HG02981 (cell line): ENCODE data around the gene ZNF141.
"Not testable (repeated sequence)": the region's sequence is repeated elsewhere in the genome, so short reads cannot be mapped to it uniquely, and the experiment has no call there.

Source experiments
- ATAC-seq: cut with Tn5 transposase; IDR thresholded peaks from one replicate; pipeline ENCODE4 v1.9.1; 2021; ENCODE audit warnings: mild to moderate bottlenecking, moderate library complexity; ENCODE audit not compliant: unreplicated experiment

The ZNF141 gene

DNA sequence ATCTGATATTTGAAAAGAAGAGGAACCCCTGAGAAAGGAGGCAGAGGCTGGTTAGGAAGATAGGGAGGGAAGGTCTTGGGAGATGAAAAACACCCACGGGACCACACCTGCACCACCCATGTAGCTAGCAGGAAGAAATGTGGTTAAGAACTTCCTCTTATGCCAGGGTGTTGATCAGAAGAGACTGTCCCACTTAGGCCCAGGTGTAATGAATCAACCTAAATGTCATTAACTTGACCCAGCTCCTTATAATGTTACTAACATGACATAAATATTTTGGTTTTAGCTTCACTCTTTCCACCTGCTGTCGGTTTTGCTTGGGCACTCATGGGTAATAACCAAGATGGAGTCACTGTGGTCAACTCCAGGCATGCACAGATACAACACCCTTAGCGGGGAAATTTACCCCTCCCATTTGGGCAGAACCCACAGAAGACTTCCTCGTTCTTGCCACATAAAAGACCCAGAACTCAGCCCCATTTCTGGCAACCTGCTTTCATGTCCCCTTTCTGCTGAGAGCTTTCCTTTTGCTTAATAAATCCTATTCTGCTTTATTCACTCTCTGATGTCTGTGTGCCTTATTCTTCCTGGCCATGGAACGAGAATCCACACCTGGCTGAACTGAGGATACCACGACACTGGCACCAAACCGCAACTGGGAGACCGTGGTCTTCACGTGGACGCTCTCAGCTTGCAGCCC lies 46.8 kb downstream of the ZNF141 start:
- ATAC-seq = no peak

DNA sequence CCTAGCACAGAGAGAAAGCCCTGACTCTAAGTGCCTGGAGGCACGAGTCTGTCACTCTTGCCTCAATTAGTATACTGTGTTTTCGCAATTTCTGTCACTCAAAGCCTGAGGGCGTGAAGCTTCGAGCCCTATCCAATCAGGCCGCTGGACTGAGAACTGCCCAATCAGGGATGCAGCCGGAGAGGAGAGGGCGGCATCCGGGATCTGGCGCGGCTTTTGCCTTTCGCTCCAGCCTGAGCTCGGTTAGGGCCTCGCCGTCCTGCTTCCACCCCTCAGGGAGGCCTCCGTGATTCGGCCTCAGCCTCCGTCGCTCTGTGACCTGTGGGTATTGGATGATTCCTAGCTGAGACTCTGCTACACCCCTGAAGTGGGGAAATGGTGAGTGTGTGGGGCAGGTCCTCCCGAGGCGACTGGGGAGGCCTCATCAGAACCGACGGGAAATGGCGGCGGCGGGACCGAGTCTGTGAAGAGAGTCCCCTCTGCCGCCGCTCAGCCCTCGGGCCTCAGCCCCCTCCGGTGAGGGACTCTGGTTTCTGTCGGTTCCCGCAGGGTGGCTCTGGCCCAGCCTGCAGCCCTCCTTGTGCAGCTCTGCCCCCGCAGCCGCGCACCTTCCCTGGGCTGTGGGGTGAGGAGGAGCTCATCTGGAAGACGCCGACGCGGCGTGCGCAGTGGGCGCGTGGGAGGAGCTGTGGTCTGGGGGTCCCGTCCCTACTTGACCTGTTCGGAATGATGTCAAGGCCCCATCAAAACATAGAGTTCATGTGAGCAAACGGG lies 48.5 kb downstream of the ZNF141 start:
- no peak for ATAC-seq

DNA sequence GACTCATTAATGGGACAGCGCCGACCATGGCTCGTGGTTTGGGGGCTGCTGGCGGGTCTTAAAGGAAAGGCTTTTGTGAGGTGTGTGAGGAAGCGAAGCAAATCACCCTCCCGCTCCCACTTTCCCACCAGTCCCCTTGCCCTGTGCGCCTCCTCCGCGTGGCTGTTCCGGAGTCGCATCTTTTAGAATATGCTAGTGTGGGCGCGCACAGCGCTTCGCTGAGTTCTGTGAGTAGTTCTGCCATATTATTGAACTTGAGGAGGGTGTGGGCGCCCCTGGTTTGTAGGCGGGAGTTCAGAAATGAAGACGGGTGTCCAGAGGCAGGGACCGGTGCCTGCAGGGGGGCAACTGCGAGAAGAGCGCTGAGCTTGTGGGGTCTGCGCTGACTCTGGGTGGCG lies 49.1 kb downstream of the ZNF141 start:
- no peak for ATAC-seq

DNA sequence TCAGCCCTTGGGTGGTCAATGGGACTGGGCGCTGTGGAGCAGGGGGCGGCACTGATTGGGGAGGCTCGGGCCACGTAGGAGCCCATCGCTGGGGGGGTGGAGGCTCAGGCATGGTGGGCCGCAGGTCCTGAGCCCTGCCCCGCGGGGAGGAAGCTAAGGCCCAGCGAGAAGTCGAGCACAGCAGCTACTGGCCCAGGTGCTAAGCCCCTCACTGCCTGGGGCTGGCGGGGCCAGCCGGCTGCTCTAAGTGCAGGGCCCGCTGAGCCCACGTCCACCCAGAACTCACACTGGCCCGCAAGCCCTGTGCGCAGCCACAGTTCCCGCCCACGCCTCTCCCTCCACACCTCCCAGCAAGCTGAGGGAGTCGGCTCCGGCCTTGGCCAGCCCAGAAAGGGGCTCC lies 66.4 kb downstream of the ZNF141 start:
- ATAC-seq = no peak

DNA sequence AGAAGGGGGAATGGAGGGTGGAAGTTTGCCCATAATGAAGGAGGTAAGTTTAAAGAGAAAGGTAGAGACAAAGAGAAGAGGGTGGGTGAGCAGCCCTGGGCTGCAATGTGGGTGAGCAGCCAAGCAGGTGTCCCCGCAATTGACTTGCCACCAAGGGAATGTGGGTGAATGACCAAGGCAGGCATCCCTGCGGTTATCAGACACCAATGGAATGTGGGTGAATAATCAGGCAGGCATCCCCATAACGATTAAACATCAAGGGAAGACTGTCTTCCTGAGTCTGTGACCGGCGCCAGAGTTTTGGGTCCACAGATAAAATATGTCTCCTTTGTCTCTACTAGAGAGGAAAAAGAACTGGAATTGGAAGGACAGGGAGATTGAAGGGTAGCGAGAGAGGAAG lies 70.7 kb downstream of the ZNF141 start:
- not testable (repeated sequence) for ATAC-seq

DNA sequence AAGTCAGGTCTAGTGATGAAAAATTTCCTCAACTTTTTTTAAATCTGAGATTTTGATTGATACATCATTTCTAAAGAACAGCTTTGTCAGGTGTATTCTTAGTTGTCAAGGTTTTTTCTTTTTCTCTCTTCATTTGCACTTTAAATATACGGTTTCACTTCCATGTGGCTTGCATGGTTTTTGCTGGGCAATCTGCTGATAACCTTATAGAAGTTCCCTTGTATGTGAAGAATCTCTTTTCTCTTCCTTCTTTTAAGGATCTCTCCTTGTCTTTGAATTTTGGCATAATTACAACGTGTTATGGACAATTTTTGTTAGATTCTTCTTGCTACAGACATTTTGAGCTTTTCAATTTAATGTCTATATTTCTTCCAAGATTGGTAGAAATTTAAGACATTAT lies 85.0 kb downstream of the ZNF141 start:
- no peak for ATAC-seq
